HG02588 (cell line): ENCODE measurements around the gene U2AF1.
"Not testable (repeated sequence)": the region's sequence is repeated elsewhere in the genome, so short reads cannot be mapped to it uniquely, and the experiment has no call there.

Source experiments
- ATAC-seq: cut with Tn5 transposase; IDR thresholded peaks from one replicate; pipeline ENCODE4 v1.9.1; 2021; ENCODE audit warnings: mild to moderate bottlenecking, moderate library complexity; ENCODE audit not compliant: unreplicated experiment

The U2AF1 gene

DNA sequence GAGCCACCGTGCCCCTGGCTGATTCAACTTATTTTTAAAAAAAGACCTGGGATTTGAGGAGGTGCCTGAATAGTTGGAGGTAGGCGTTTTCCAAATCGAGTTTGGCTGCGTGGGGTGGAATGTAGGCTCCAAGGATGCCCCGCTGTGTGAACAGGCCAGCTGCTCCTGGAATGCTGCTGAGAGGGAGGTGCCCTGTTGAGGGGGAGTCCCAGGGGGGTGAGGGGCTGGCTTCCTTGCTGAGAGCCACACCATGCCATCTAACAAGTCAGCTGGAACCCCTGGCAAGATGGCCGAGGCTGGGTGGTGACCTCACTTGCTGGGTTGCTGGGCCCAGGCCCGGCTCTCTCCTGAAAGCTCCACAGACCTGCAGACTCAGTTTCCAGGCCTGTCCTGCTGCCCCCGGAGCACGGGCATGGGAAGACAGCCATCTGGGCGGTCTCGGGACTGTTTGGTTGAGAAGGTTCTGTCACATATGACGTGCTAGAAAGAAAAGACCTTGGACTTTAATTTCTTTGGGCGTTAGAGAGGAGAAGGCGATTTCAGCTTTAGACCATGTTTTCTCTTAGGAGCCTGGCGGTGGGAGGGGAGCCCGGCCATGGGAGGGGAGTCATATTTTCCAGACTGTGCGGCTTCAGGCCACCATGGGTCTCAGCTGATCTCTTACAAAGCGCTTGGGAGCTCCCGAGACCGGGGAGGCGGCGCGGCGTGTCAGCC, 24.6 kb downstream of the U2AF1 start:
- not testable (repeated sequence) for ATAC-seq

DNA sequence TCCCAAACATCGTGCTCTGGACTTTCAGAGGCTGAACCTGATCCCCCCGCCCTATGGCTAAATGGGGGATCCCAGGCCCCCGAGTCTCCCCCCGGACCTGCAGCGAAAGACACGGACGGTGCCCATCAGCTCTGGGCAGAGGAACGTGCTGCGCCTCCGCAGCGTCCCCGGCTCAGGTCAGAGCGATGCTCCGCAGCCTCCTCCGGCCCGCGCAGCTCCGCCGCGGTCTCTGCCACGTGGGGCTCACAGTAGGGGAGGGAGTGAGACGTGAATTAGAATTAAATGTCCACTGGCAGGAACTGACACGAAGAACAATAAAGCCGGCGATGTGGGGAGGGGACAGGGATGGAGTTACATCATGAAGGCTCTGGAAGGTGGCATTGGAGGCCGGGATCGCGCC, 30.7 kb downstream of the U2AF1 start:
- ATAC-seq: not testable (repeated sequence)

- not testable (repeated sequence) for ATAC-seq
These were observed 31.2 kb downstream of the U2AF1 start for GRCh38 chr21:43076023-43076637.

DNA sequence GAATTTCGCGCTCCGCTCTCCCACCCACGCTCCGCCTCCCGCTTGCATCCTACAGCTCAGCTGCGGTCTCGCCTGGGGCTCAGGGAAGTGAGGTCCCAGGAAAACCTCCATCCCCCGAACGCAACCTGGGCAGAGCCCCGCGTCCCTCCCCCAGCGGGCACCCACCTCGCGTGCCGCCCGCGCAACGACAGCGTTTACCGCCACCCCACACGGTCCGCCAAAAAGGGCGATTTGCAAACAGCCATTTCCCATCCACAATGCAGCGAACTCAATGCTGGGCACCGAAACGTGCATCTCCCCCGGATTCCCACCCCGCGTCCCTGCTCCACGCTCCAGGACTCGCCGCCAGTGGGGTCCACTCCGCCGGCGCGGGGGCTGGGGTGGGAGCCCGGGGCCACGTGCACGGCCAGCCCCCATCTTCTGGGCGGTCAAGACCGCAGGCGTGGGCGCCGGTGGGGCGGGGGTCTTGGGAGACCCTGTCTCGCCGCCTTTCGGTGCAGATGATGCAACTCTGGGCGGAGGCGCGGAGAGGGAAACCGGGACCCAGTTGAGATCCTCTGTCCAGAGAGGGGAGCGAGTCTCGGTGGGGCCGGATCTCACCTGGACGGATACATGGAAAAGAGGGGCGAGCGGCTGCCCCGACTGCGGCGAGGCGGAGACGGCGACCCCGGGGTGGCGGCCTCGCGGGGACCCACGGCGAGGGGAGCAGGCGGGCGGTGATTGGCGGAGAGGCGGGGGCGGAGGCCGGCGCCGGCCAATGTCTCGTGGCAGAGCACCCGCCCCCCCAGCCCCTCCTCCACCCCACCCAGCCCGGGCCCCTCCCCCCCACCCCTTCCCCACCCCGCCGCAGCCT, 32.0 kb downstream of the U2AF1 start, which contains the start of gene CBS:
TSS of gene CBS (minus strand) at position 666 of the 853 bp plus-strand sequence. CDS start 3,642 bp downstream, outside the sequence.
- not testable (repeated sequence) for ATAC-seq

DNA sequence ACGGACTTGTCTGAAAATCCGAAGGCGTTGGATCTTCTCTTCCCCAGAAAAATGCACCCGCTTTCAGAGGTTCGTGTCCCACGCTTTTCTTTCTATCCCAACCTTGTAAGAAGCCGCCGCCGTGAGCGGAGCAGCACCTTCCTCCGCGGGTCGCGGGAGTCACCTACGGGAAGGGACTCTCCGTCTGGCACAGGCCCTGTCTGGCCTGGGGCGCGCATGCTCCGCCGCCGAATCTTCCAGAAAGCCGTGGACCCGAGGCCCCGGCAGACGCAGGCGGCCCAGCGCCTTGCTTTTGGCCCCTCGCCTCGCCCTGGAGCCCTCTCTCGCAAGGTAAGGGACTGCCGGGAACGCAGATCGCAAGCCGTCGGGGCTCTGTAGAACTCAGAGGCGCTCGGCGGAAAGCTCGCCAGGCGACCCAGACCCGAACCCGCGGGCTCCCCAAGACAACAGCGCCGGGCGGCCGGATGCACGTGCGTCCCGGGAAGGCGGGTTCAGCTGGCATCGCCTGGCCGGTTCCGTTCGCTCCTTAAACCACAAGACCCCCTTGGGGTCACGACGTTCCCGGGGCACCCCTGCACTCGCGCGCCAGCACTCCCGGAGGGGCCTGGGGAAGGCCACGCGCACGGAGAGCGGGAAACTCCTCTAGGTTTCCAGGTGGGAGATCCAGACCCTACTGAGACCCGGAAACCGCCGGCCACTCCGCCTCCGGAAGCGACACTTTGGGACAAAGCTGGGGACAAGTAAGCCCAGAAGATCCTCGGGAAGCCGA, 32.8 kb downstream of the U2AF1 start:
- not testable (repeated sequence) for ATAC-seq

GRCh38 chr21:43072742-43073141, 34.6 kb downstream of the U2AF1 start:
- ATAC-seq: not testable (repeated sequence)

- not testable (repeated sequence) for ATAC-seq
These were observed 37.7 kb downstream of the U2AF1 start for GRCh38 chr21:43069682-43070081.

GRCh38 chr21:43068065-43068464, 39.3 kb downstream of the U2AF1 start:
- not testable (repeated sequence) for ATAC-seq

DNA sequence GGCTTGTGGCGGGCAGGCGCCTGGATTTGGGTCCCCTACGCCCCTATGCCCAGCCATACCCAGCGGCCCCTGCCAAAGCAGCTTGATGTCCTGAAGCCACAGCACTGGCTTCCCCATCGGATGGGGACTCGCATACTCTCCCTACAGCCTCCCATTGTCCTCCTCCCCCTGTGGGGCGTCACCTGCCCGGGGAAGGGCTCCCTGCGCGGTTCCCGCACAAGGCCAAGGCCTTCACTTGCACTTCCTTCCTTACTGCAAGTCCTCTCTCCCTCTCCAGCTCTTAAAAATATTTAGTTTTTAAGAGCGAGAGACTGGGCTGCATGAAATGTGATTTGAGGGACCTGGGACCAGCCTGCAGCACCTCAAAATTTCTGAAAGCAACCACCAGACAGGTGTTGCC, 40.7 kb downstream of the U2AF1 start:
- ATAC-seq: not testable (repeated sequence)

DNA sequence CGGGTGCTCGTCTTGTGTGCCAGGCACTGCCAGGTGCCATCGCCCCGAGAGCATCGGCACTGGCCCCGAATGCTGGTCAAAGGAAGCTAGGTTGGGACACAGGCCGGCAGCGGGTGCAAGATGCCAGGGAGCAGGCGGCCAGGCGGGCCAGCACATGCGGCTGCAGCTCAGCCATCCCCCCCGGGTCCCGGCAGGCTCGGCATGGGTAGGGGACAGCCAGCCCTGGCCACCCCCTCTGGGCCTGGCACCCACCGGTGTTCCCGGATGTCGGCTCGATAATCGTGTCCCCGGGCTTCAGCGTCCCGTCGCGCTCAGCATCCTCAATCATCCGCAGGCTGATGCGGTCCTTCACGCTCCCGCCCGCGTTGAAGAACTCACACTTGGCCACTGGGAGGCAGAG, 41.4 kb downstream of the U2AF1 start:
- not testable (repeated sequence) for ATAC-seq

DNA sequence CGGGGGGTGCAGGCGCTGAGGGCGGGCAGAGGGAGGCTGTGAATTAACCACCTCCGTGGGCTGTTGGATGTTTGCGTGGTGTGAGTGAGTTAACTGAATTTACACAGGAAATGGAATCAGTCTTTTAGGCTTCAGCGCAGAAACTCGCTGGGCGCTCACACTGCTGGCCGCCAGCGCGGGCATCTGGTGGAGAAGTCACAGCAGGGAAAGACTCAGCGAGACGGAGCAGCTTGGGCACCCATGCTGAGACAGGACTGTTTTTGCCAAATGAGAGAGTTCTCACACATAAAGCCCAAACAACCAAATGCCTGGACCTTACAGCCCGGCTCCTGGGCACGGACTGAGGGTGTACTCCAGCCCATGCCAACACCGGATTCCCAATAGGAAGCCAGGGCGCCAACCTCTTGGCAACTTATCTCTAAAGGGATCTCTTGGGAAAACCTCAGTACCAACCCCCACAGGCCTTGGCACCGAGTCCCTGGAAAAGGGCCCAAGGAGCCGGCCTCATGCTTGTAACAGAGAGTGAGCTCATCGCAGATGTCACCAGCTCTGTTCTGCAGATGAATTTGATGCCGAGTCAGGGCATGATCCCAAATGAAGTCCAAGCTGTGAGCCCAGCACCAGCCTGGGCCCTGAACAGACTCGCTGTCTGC, 43.0 kb downstream of the U2AF1 start:
- ATAC-seq: not testable (repeated sequence)

DNA sequence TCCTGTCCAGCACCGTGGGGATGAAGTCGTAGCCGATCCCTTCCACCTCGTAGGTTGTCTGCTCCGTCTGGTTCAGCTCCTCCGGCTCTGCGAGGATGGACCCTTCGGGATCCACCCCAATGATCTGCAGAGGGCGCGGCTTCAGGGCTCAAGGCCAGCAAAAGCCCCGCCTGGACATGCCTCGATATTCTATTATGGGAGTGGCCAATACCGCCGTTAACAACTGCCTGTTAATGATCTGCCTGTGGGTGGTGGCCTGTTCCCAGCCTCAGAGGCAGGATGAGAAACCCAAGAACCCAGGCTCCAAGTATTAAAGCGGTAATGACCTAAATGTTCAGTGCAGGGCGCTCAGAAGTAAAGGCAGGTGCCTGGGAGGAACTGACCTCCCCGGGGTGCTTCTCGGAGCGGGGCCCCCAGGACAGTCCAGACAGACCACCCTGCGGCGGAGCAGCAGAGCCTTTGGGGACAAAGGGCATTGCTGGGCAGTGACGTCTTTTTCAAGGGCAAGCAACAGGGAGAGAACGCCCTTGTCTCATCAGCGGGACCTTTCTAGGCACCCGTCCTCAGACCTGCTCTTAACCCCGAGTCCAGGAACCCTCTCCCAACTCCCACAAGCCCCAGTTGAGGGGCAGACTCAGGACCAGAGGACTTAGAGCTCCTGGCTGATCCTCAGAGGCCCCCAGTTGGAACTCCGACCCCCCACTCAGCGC, 44.3 kb downstream of the U2AF1 start:
- not testable (repeated sequence) for ATAC-seq

DNA sequence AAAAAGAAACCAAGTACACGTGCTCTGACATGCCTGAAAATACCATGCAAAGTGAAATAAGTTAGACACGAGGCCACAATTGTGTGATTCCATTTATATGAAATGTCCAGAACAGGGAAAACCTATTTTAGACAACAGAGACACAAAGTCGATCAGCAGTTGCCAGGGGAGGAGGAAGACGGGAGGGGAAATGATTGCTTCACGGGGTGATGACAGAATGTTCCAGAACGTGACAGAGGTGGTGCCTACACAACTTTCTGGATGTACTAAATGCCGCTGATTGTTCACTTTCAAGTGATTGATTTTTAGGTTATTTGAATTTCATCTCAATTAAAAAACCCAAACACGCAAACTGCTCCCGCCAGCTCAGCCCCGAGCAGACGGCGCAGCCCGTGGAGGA, 54.3 kb downstream of the U2AF1 start:
- not testable (repeated sequence) for ATAC-seq

DNA sequence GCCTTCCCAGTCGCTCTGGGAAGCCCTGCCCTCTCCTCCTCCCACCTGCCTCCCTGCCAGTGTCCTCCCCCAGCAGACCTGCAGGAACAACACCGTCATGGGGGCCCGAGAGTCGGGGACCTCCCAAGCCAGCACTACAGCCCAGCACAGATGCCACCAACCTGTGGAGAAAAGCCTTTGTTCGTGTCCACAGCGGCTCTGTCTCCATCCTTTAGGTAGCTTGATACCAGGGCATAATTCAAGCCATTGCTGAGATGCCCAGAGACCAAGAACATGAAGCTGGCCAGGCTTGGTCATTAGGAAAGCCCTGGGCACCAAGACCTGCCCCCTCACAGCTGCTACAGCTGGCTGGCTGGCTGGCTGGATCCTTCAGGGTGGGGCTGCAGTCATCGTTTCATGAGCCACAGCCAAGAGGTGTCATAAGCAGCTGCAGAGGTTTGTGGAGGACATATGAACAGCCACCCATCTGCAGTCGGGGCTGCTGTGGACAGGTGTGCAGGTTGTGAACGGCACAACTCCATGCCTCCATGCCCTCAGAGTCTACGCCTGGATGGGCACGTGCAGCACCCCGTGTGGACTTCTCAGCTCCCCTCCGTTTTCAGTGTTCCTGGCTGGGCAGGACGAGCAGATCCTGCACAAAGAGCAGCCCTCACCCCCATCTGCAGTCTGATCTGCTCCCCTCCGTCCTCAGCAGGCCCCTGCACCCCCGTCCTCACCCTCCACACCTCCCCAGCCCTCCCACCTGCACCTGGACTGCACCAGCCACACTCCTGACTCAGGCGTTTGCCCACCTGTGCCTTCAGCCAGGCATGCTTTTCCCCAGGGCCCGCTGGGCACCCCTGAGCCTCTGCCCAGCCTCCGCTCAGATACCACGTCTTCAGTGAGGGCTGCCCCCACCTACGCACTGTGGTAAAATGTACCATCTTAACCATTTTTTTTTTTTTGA, 61.2 kb downstream of the U2AF1 start:
- not testable (repeated sequence) for ATAC-seq

DNA sequence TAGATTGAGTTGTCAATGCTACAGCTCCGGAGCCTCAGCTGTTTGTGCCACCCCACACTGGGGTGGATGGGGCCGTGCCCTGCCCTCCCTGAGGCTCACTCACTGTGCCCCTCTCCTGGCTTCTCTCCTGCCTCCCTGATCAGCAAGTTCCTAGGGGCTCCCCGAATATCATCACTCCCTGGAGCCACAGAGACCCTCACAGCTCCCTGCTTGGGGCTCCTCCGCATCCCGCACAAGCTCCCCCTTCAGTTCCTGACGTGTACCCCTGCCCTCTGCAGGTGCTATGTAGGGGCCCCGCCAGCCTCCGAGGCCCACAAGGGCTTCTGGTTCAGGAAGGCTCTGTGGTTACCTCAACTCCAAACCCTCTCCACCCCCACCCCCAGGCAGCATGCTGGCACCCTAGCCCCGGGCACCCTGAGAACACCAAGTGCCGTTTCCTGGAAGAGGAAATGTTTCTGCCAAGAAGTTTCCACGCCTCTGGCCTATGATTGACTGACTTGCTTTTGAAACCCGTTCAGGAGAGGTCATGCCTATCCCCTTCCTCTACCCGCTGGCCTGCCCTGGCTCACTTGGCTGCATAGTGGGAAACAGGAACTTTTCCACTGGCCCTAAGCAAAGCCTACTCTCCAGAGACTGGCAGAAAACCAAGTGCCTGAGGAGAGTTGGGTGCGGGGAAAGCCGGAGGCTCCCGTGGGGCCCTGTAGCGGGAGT, 62.0 kb downstream of the U2AF1 start:
- not testable (repeated sequence) for ATAC-seq

- not testable (repeated sequence) for ATAC-seq
These were observed 62.8 kb downstream of the U2AF1 start for GRCh38 chr21:43044547-43044946.

GRCh38 chr21:43043291-43043690, 64.1 kb downstream of the U2AF1 start:
- not testable (repeated sequence) for ATAC-seq
